HG03520 (cell line): ENCODE data around the gene ZNF486.
A peak's percentile ranks its signal among the peaks of the same experiment; 100 is the strongest.
"Not testable (repeated sequence)": the region's sequence is repeated elsewhere in the genome, so short reads cannot be mapped to it uniquely, and the experiment has no call there.

Experiments
- ATAC-seq: cut with Tn5 transposase; IDR thresholded peaks from one replicate; pipeline ENCODE4 v1.9.1; 2021; ENCODE audit warnings: mild to moderate bottlenecking, moderate library complexity; ENCODE audit not compliant: unreplicated experiment

ZNF486 gene

DNA sequence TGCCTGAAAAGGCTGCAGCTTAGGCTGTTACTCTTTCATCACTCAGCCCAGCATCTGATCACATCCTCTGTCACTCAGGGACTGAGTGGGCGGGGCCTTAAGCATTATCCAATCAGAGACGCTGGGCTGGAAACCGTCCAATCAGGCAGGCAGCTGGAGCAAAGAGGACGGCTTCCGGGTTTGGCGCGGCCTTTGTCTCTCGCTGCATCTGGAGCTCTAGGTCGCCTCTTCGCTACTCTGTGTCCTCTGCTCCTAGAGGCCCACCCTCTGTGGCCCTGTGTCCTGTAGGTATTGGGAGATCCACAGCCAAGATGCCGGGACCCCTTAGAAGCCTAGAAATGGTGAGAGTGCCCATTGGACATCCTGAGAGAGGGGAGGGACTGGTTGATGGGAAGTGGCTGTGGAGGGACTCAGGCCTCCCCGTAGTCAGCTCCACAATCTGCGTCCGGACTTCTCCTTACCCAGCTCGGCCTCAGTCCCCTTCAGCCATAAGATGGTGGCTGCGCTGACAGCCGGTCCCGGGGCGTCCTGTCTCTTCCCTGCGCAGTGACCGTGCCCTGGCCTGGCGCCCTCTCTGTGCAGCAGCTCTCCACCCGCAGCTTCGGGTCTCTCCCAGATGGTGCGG is at the start of gene ZNF486:
TSS of gene ZNF486 (plus strand) at position 195 of the 625 bp plus-strand sequence. CDS start at position 312, 117 bp downstream.
- ATAC-seq, result peak; percentile 63

DNA sequence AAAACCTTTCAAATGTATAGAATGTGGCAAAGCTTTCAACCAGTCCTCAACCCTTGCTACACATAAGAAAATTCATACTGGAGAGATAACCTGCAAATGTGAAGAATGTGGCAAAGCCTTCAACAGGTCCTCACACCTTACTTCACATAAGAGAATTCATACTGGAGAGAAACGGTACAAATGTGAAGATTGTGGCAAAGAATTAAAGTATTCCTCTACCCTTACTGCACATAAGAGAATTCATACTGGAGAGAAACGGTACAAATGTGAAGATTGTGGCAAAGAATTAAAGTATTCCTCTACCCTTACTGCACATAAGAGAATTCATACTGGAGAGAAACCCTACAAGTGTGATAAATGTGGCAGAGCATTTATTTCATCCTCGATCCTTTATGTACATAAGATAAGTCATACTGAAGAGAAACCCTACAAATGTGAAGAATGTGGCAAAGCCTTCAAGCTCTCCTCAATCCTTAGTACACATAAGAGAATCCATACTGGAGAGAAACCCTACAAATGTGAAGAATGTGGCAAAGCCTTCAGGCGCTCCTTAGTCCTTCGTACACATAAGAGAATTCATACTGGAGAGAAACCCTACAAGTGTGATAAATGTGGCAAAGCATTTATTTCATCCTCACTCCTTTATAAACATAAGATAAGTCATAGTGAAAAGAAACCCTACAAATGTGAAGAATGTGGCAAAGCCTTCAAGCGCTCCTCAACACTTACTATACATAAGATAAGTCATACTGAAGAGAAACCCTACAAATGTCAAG is 48.8 kb upstream of the ZNF486 start:
- ATAC-seq, result not testable (repeated sequence)

DNA sequence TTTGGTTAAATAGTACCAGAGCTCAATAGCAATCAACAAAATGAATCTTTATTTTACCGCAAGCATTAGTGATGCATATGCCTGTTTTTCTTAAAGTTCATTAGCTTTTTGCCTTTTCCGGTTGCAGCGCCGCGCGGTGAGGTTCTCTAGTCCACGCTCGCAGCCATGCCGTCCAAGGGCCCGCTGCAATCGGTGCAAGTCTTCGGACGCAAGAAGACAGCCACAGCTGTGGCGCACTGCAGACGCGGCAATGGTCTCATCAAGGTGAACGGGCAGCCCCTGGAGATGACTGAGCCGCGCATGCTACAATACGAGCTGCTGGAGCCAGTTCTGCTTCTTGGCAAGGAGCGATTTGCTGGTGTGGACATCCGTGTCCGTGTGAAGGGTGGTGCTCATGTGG is 42.1 kb upstream of the ZNF486 start:
- no peak for ATAC-seq

DNA sequence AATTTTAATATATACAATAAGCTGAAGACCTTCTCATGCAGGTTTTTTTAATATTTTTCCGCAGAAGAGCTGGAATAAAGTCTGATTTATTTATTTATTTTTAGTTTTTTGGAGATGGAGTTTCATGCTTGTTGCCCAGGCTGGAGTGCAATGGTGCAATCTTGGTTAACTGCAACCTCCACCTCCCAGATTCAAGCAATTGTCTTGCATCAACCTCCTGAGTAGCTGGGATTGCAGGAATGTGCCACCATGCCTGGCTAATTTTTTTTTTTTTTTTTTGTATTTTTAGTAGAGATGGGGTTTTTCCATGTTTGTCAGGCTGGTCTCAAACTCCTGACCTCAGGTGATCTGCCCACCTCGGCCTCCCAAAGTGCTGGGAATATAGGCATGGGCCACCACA is 34.1 kb upstream of the ZNF486 start:
- ATAC-seq, result not testable (repeated sequence)

DNA sequence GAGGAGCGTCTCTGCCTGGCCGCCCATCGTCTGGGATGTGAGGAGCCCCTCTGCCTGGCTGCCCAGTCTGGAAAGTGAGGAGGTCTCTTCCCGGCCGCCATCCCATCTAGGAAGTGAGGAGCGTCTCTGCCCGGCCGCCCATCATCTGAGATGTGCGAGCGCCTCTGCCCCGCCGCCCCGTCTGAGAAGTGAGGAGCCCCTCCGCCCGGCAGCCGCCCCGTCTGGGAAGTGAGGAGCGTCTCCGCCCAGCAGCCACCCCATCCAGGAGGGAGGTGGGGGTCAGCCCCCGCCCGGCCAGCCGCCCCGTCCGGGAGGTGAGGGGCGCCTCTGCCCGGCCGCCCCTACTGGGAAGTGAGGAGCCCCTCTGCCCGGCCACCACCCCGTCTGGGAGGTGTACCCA is 29.3 kb upstream of the ZNF486 start:
- ATAC-seq, result not testable (repeated sequence)

DNA sequence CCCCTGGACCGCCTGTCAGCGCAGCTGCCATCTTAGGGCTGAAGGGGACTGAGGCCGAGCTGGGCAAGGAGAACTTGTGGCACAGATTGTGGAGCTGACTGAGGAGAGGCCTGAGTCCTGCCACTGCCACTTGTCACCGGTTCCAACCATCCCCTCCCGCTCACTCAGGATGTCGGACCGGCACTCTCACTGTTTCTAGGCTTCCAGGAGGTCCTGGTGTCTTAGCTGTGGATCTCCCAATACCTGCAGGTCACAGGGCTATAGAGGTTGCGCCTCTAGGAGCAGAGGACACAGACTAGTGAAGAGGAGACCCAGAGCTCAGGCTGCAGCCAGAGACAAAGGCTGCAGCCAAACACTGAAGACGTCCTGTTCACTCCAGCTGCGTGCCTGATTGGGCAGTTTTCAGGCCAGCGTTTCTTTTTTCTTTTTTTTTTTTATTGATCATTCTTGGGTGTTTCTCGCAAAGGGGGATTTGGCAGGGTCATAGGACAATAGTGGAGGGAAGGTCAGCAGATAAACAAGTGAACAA is 15.3 kb upstream of the ZNF486 start:
- no peak for ATAC-seq

DNA sequence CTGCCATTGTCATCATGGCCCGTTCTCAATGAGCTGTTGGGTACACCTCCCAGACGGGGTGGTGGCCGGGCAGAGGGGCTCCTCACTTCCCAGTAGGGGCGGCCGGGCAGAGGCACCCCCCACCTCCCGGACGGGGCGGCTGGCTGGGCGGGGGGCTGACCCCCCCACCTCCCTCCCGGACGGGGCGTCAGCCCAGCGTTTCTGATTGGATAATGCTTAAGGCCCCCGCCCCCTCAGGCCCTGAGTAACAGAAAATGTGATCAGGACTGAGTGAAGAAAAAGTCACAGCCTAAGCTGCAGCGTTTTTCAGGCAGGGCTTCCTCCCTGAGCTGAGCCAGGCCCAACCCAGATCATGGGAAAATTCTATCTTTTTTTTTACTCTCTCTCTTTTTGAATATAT is 14.5 kb upstream of the ZNF486 start:
- not testable (repeated sequence) for ATAC-seq

DNA sequence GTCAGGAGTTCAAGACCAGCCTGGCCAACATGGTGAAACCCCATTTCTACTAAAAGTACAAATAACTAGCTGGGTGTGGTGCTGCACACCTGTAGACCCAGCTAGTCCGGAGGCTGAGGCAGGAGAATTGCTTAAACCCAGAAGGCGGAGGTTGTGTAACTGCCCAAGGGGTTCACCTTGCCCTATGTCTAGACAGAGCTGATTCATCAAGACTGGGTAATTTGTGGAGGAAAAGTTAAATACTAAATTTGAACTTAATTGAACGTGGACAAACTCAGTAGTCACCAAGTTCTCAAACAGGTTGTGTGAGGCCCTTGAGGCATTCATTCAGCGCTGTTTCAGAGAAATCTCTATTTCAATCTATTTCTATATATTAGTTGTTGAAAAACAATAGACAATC is 13.7 kb upstream of the ZNF486 start:
- ATAC-seq, result no peak

DNA sequence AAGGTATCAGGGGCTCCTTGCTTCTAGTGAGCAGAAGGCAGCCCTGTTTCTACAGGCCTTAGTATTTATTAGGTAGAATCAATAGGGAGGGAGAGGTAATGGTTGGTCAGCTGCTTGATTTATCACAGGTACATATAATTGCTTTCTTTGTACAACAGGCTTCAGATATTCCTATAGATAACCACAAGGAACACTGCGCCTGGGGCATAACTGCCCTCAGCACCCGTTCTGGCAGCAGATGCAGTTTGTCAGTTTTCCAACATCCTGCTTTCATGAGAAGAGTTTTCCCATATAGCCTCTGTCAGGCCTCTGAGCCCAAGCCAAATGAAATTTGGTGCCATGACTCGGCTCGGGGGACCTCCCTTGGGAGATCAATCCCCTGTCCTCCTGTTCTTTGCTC is 12.4 kb upstream of the ZNF486 start:
- no peak for ATAC-seq

DNA sequence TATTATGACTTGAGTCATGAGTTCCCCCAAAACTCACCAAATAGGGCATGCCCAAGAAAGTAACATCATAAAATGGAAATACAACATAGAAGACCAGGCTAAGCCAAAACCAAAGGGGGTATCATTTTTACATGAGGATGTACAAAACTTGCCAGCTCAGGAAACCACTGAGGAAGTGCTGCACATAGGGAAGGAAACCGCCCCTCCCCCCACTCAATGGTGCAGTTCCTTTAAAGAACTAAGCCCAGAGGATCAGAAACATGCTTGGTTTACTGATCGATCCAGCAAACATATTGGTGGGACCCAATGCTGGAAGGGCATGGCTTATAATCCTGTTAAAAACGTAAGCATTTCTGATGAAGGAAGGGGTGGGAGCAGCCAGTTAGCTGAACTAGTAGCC is 4.2 kb upstream of the ZNF486 start:
- ATAC-seq, result no peak

DNA sequence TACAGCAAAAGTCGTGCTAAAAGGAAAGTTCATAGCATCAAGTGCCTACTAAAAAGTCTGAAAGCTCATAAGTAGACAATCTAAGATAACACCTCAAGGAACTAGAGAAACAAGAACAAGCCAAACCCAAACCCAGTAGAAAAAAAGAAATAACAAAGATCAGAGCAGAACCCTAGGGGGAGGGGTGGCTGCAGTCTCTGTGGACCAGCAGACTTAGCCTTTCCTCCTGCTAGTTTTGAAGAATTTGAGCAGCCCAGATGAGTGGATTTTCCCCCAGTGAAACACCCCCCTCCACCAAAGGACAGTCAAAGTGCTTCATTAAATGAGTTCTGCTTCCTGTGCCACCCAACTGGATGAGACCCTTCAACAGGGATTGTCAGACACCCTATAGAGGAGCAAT is 2.6 kb upstream of the ZNF486 start:
- ATAC-seq, result no peak

DNA sequence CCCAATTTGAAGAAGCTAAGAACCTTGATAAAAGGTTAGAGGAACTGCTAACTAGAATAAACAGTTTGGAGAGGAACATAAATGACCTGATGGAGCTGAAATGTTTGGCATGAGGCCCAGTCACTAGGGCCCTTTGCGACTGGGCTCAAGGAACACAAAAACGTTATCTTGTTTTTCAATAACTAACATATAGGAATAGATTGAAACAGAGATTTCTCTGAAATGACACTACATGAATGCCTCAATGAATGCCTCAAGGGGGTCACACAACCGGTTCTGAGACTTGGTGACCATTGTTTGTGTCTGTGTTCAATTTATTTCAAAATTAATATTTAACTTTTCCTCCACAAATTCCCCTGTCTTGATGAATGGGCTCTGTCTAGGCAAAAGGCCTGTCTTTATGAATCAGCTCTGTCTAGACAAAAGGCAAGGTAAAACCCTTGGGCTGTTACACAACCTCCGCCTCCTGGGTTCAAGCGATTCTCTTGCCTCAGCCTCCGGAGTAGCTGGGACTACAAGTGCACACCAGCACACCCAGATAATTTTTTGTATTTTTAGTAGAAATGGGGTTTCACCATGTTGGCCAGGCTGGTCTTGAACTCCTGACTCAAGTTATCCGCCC is 932 bp upstream of the ZNF486 start:
- no peak for ATAC-seq

DNA sequence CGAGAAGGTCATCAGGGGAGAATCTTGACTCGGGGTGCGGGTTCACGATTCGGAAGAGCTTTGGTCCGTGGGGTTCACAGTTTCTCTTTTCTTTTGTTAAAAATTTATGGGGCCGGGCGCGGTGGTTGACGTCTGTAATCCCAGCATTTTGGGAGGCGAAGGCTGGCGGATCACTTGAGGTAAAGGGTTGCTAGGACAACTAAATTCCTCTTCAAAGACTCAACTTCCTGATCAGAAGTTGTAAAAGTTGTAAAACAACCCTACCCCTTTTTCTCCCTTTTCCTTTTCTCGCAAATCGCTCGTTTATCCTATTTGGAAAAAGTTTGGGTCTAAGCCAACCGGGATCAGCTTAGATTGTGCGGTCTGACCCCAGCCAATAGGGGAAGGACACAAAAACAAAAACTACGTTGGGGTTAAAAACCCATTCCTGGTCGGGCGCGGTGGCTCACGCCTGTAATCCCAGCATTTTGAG is 673 bp downstream of the ZNF486 start:
- ATAC-seq, result no peak

DNA sequence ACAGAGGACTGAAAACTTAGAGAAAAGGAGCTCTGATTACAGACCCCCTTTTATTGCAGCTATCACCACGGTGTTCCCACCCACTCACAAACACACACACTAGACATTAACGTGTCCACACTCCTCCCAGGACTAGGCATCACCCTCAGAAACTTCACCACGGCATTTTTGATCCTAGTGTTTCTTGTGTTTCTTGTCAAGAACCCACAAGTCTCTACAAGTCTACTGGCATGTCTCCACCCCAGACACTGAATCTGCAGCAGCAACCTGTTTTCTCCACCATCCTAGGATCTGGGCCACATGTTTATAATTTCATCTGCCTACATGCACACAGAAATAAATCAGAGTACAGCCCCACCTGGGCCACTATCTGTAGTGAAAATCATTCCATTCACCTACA is 4.3 kb downstream of the ZNF486 start:
- ATAC-seq, result no peak

DNA sequence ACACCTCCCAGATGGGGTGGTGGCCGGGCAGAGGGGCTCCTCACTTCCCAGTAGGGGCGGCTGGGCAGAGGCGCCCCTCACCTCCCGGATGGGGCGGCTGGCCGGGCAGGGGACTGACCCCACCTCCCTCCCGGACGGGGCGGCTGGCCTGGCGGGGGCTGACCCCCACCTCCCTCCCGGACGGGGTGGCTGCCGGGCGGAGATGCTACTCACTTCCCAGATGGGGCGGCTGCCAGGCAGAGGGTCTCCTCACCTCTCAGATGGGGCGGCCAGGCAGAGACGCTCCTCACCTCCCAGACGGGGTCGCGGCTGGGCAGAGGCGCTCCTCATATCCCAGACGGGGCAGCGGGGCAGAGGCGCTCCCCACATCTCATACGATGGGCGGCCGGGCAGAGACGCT is 8.8 kb downstream of the ZNF486 start:
- not testable (repeated sequence) for ATAC-seq

DNA sequence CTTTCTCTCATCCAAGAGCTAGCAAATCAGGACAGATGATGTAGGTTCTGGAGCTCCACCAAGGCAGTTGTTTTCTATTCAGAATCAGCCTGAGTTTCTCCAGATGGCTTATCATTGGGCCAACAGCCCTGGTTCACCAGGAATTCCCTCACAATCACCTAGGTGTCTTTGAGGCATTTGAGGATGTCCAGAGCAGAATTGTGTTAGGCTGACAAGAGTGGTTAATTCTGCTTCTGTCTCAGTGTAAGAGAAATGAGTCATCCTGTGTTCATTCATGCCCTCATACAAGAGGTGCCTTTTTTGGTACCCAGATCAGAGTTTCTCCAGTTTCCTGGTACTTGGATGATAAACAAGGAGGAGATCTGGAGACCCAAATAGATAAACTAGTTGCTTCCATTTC is 12.9 kb downstream of the ZNF486 start:
- not testable (repeated sequence) for ATAC-seq

DNA sequence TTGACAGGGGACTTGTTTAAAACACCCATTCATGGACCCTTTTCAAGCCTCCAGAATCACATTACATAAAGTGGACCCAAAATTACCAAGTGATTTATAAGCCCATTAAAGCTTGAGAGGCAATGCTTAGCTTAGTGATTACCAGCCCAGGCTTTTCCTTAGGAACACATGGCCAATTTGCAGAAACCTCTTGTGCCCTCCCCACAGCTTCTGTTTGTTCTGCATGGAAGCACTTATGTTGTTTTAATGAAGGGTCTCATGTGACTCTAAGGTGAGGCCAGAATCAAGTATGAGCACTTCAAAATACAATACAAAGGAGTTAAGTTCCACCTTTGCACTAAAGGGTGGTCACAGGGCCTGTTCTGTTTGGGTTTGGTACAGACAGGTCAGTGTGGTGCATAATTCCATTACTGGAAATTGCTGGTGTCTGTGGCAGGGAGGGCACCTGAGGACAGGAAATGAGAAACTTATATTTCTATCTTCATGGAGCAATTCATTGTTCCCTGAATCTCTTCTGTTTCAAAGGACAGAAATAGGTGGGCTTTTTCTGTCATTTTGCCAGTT is 15.3 kb downstream of the ZNF486 start:
- no peak for ATAC-seq

DNA sequence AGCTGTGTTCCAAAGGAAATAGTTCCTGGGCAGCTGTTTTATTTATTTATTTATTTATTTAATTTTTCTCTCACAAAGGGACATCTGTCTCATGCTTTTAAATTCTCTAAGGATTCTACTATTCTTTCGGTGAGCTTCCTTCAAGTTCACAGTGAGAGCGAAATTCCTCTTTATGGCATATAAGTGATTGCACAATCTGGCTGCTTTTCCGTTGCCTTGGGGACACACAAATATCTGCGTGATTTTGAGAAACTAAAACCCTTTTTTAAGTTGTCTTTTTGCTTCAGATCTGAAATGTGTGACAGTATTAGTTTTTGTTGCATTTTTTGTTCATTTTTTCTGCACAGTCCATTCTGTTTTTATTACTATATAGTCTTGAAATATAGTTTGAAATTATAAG is 19.2 kb downstream of the ZNF486 start:
- ATAC-seq, result no peak

DNA sequence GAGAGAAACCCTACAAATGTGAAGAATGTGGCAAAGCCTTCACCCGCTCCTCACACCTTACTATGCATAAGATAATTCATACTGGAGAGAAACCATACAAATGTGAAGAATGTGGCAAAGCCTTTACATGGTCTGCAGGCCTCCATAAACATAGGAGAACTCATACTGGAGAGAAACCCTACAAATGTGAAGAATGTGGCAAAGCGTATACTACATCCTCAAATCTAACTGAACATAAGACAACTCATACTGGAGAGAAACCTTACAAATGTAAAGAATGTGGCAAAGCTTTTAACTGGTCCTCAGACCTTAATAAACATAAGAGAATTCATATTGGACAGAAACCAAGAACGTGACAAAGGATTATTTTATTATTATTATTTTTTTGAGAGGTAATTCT is 30.7 kb downstream of the ZNF486 start:
- no peak for ATAC-seq

DNA sequence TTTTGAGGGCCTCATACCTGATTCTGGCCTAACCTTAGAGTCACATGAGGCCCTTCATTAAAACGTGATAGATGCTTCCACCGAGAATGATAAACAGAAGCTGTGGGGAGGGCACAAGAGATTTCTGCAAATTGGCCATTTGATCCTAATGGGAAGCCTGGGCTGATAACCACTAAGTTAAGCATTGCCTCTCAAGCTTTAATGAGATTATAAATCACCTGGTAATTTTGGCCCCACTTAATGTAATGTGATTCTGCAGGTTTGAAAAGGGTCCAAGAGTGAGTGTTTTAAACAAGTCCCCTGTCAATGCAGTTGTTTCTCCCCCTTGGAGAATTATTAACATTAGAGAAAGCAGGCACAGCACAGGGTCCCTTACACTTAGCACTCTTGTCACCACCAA is 42.0 kb downstream of the ZNF486 start:
- no peak for ATAC-seq

DNA sequence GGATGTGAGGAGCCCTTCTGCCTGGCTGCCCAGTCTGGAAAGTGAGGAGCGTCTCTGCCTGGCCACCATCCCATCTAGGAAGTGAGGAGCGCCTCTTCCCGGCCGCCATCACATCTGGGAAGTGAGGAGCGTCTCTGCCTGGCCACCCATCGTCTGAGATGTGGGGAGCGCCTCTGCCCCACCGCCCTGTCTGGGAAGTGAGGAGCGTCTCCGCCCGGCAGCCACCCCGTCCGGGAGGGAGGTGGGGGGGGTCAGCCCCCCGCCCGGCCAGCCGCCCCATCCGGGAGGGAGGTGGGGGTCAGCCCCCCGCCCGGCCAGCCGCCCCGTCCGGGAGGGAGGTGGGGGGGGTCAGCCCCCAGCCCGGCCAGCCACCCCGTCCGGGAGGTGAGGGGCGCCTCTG is 47.4 kb downstream of the ZNF486 start:
- not testable (repeated sequence) for ATAC-seq
